Esophagus muscularis mucosa (tissue), 4 donors: ENCODE results near the gene JPH2. TPM values are rescaled to one million over a fixed set of nuclear protein-coding genes. Genes with fewer than 3 reads are reported as not detected.
"Not testable (repeated sequence)": the region's sequence is repeated elsewhere in the genome, so short reads cannot be mapped to it uniquely, and the experiment has no call there.

Source experiments
- DNase-seq: peaks from one replicate; pipeline ENCODE4 v3.0.0-alpha.2; 2017; ENCODE audit errors: extremely low spot score
- H3K27ac ChIP-seq, 4 donors: fragments of 200-600 bp; sonication (generic); replicated peaks in 1 of 4; 1 replicate in 3 of 4; 2 replicates in 1 of 4; pipeline ENCODE4 v1.5.1; 2016 to 2019; ENCODE audit warnings: mild to moderate bottlenecking in 1 of 4
- H3K27me3 ChIP-seq, 4 donors: fragments of 200-600 bp; sonication (generic); one replicate each; pipeline versions ENCODE4 v1.5.1 to v1.6.0; 2016 to 2019
- H3K36me3 ChIP-seq, 4 donors: fragments of 200-600 bp; sonication (generic); one replicate each; pipeline ENCODE4 v1.5.1; 2016 to 2019
- H3K4me1 ChIP-seq, 4 donors: fragments of 200-600 bp; sonication (generic); one replicate each; pipeline ENCODE4 v1.5.1; 2016 to 2019
- H3K4me3 ChIP-seq, 4 donors: fragments of 200-600 bp; sonication (generic); 1 replicate in 2 of 4; 2 replicates in 2 of 4; pipeline ENCODE4 v1.5.1; 2016 to 2019; ENCODE audit warnings: mild to moderate bottlenecking in 4 of 4, moderate library complexity in 1 of 4
- H3K9me3 ChIP-seq, 4 donors: fragments of 200-600 bp; sonication (generic); 1 replicate in 3 of 4; 2 replicates in 1 of 4; pipeline ENCODE4 v1.5.1; 2016 to 2019
- EP300 ChIP-seq: sonication (generic); formaldehyde crosslinking; IDR thresholded peaks from one replicate; pipeline ENCODE4 v1.6.1; 2017; ENCODE audit warnings: antibody characterized with exemption
- POLR2A ChIP-seq: fragments of 450-650 bp; IDR thresholded peaks from one replicate; pipeline ENCODE4 v1.6.1; 2017; ENCODE audit warnings: antibody characterized with exemption, moderate library complexity, mild to moderate bottlenecking, low read depth
- POLR2AphosphoS5 ChIP-seq, 2 donors: sonication (generic); formaldehyde crosslinking; IDR thresholded peaks; one replicate each; pipeline ENCODE4 v1.6.1; 2017; ENCODE audit warnings: antibody characterized with exemption in 2 of 2
- WGBS: methylation state at CpG from one replicate; pipeline ENCODE4 v1.1.5; 2018; 5-methylcytosine and 5-hydroxymethylcytosine counted together
- intact Hi-C: fragments of 100-400 bp; cut with DNase I; formaldehyde crosslinking; loops from one replicate; pipeline ENCODE4 v1.15.1; 2023
- total RNA-seq, 4 donors: library from RNA; depleted of rRNA; stranded (reverse); fragments of >200 nt; gene quantifications; one replicate each; pipeline versions ENCODE4 v1.1.0 to v1.2.1, GENCODE V29; 2016
- TF ChIP-seq, protein P1 (sequence below), 3 experiments: fragments of 200-600 bp in 2 of 3; fragments of 450-650 bp in 1 of 3; sonication (generic) in 2 of 3; IDR thresholded peaks; one replicate each; pipeline ENCODE4 v1.5.1; 2017 to 2019; ENCODE audit warnings: antibody characterized with exemption in 3 of 3, mild to moderate bottlenecking in 2 of 3, moderate library complexity in 1 of 3

Gene JPH2
- 100 to 1,000 TPM; 187 to 441 (median 295) TPM for total RNA-seq

DNA sequence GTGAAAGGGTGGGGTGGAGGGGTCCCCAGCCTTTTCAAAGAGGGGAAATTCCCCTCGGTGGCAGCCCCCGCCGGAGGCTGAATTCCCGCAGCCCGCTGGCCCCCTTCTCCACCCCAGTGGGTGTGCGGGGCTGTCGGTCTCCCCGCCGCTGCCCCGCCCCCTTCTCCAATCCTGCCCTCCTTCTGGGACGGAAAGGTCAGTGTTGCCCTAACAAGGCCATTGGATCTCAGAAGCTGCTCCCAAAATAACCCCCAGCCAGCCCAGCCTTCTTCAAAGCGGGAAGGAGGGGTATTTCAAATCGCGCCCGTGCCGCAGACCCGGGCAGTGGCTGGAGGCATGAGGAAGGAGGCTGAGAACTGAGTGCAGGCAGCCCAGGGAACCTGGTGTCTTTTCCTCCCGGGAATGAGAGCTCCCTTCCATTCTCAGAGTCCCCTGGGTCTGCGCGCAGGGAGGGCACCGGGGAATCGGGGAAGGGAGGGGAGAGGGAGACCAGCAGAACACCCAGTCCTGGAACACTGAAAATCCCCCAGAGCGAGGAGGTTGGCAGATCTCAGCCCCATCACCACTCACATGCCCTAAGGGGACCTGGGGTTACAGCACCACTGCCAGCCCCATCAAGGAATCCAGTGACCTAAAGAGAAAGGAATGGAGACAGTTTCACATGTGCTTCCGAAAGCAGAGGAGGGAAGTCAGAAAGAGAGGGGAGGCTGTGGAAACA is at the start of gene JPH2:
Gene JPH2 (minus strand): TSS at position 135 of the 718 bp plus-strand sequence. CDS start 483 bp downstream, outside the sequence.
- TF ChIP-seq EP300 (peak; percentile 89), POLR2A (peak; percentile 37), POLR2AphosphoS5 (IDR thresholded peaks at IDR 0.05) (peak; percentile 76 to 91)
- TF ChIP-seq, protein P1, sequence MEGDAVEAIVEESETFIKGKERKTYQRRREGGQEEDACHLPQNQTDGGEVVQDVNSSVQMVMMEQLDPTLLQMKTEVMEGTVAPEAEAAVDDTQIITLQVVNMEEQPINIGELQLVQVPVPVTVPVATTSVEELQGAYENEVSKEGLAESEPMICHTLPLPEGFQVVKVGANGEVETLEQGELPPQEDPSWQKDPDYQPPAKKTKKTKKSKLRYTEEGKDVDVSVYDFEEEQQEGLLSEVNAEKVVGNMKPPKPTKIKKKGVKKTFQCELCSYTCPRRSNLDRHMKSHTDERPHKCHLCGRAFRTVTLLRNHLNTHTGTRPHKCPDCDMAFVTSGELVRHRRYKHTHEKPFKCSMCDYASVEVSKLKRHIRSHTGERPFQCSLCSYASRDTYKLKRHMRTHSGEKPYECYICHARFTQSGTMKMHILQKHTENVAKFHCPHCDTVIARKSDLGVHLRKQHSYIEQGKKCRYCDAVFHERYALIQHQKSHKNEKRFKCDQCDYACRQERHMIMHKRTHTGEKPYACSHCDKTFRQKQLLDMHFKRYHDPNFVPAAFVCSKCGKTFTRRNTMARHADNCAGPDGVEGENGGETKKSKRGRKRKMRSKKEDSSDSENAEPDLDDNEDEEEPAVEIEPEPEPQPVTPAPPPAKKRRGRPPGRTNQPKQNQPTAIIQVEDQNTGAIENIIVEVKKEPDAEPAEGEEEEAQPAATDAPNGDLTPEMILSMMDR (IDR thresholded peaks at IDR 0.05), result no peak
- WGBS, result 0% methylated on average over 16 of the region's 24 CpGs

DNA sequence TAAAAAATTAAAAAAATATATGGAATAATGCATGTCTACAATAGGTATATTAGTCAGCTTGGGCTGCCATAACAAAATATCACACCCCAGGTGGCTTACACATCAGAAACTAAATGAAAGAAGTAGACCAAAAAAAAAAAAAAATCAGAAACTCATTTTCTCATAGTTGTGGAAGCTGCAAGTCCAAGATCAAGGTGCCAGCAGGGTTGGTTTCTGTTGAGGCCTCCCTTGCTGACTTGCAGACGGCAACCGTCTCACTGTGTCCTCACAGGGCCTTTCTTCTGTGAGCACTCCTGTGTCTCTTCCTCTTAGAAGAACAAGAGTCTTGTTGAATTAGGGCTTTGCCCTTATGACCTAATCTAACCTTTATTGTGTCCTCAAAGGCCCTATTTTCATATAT is 48.7 kb upstream of the JPH2 start:
- H3K27ac ChIP-seq, result no peak overlapping the region
- H3K27me3 ChIP-seq, result no peaks in the 10 kb centered on the region
- 94% methylated on average over 2 of the region's 2 CpGs for WGBS
- intact Hi-C loops, result no loop called here
- TF ChIP-seq, protein P1 (IDR thresholded peaks at IDR 0.05), result no peak
- TF ChIP-seq POLR2A, result no peak
- no peak for TF ChIP-seq EP300
- TF ChIP-seq POLR2AphosphoS5 (IDR thresholded peaks at IDR 0.05), result no peak
- DNase-seq, result no peak
- no peaks in the 10 kb centered on the region for H3K4me1 ChIP-seq
- H3K9me3 ChIP-seq, result peaks cover 0 to 5% (median 0%) of the 10 kb centered on the region in 4 donors
- H3K36me3 ChIP-seq, result no peaks in the 10 kb centered on the region
- H3K4me3 ChIP-seq, result no peak overlapping the region

More for the DNA sequence above, at the start of gene JPH2:
- no peaks in the 10 kb centered on the region for H3K36me3 ChIP-seq
- H3K27me3 ChIP-seq, result no peaks in the 10 kb centered on the region
- peak within 1 kb of the TSS; percentile 58 to 80 (median 72) for H3K4me3 ChIP-seq
- no peaks in the 10 kb centered on the region for H3K9me3 ChIP-seq
- intact Hi-C loops, result loop anchor here (5.0 kb wide), 1 partner anchor 50 kb away; no protein-coding TSS in a partner anchor
- peak; percentile 94 for DNase-seq
- H3K27ac ChIP-seq, result peak within 1 kb of the TSS; percentile 90 to 98 (median 96)
- peaks cover 24 to 52% (median 42%) of the 10 kb centered on the region in 4 donors for H3K4me1 ChIP-seq

DNA sequence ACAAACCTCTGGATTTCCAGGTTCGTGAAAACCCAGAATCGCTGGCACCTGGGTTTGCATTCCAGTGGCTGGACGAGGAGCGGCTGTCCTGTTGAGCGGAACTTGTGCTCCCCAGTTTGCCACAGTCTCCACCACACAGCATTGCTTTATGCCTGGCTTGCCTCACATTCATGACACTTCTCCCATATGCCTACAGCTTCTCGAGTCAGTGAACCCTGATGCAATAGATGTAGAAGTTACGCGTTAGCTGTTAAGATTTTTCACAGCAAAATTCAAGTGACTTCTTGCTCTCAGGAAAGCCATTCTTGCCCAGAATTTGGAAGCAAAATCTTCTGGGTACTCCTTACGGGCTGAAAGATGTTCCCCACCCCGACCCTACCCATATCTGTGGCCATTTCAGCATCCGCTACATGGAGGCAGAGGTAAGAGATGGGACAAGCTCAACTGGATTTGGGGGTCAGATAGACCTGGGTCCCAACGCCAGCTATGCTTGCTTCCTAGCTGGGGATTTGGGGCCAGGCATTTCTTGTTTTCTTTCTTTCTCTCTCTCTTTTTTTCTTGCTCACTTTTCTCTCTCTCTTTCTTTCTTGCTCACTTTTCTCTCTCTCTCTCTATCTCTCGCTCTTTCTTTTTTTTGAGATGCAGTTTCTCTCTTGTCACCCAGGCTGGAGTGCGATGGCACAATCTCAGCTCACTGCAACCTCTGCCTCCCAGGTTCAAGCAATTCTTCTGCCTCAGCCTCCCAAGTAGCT is 47.8 kb upstream of the JPH2 start:
- peaks cover 0 to 5% (median 0%) of the 10 kb centered on the region in 4 donors for H3K9me3 ChIP-seq
- TF ChIP-seq POLR2A, result no peak
- DNase-seq, result no peak
- intact Hi-C loops, result no loop called here
- H3K27ac ChIP-seq, result no peak overlapping the region
- no peaks in the 10 kb centered on the region for H3K27me3 ChIP-seq
- no peak overlapping the region for H3K4me3 ChIP-seq
- no peaks in the 10 kb centered on the region for H3K36me3 ChIP-seq
- H3K4me1 ChIP-seq, result no peaks in the 10 kb centered on the region
- 89% methylated on average over 14 of the region's 14 CpGs for WGBS

DNA sequence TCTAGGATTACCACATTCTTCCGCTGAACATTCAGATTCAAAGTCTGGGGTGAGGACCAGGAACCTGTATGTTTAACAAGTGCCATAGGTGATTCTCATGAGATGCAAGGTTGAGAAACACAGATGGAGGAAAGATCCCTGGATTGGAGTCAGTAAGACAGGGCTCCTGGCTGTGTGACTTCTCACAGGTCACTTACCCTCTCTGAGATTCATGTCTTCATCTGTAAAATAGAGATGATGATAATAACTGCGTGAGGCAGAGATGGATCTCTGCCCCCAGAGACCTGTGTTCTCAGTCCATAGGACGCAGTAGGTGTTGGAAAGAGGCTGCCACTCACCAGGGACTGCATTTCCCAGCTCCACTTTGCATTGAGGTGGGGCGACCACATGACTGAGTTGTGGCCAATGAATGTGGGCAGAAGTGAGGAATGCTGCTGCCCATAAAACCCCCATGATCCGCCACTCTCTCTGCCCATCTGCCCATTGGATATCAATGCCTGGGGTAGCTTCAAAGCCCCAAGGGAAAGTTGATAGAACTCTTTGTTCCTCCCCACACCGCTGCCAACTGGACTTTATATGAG is 46.5 kb upstream of the JPH2 start:
- 94% methylated on average over 6 of the region's 6 CpGs for WGBS

DNA sequence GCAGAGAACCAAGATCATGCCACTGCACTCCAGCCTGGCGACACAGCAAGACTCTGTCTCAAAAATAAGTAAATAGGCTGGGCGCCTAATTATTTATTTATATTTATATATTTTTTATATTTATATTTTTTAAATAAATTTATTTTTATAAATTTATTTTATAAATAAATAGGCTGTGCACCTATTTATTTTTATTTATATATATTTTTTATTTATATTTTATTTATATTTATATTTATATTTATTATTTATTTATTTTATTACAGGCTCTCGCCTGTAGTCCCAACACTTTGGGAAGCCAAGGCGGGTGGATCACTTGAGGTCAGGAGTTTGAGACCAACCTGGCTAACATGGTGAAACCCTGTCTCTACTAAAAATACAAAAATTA is 45.5 kb upstream of the JPH2 start:
- H3K27me3 ChIP-seq, result not testable (repeated sequence)

More for the DNA sequence above, 46.5 kb upstream of the JPH2 start:
- Histone ChIP-seq H3K9me3 (no peaks in the 10 kb centered on the region), H3K4me3 (no peak overlapping the region), H3K36me3 (no peaks in the 10 kb centered on the region), H3K4me1 (no peaks in the 10 kb centered on the region), H3K27ac (no peak overlapping the region), H3K27me3 (no peaks in the 10 kb centered on the region)
- TF ChIP-seq POLR2AphosphoS5 (IDR thresholded peaks at IDR 0.05) (no peak), POLR2A (no peak), EP300 (no peak)
- TF ChIP-seq, protein P1 (IDR thresholded peaks at IDR 0.05), result no peak
- DNase-seq, result no peak
- intact Hi-C loops, result no loop called here

More for the DNA sequence above, 45.5 kb upstream of the JPH2 start:
- H3K27ac ChIP-seq, H3K36me3 ChIP-seq, intact Hi-C loops, H3K9me3 ChIP-seq, DNase-seq, H3K4me3 ChIP-seq, H3K4me1 ChIP-seq: not testable (repeated sequence)
- WGBS, result 94% methylated on average over 4 of the region's 4 CpGs
